GM21576 (cell line): ENCODE data around the gene MYRIP.

ENCODE experiments used
- ATAC-seq: cut with Tn5 transposase; IDR thresholded peaks from one replicate; pipeline ENCODE4 v1.9.1; 2021; ENCODE audit warnings: mild to moderate bottlenecking, moderate library complexity; ENCODE audit not compliant: unreplicated experiment

Gene MYRIP

GRCh38 chr3:39961230-39961629 is 151.8 kb downstream of the MYRIP start:
- ATAC-seq = no peak

DNA sequence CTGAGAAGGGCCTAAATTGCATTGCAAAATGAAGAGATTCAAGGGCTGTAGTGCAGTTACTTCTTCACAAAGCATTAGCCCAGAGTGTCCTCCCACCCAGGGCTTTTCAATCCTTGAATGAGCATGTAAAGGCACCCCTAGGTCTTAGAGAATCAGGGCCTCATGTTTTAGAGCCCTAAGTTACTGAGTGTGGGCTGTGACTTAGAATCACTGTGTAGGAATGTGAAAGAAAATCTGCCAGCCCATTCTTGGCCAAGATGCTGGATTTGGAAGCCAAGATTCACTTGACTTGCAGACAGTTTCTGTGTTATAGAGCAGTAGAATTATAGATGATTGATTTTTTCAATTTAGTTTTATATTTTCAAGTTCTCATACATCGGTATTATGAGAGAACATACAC is 153.2 kb downstream of the MYRIP start:
- ATAC-seq = no peak

DNA sequence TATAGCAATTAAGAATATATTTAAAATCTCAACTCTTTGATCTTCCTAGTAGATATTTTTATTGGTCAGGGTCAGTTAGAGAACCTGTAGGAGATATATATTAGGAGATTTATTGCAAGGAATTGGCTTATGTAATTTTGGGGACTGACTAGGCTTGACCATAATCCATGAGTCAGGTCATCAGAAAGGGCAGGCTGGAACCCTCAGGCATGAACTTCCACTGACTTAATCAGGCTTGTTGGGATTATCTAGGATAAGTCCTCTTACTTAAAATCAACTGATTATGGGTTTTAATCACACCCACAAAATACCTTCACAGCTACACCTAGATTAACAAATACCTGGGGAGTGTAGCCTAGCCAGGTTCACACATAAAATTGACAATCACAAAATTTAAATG is 156.1 kb downstream of the MYRIP start:
- ATAC-seq = no peak

DNA sequence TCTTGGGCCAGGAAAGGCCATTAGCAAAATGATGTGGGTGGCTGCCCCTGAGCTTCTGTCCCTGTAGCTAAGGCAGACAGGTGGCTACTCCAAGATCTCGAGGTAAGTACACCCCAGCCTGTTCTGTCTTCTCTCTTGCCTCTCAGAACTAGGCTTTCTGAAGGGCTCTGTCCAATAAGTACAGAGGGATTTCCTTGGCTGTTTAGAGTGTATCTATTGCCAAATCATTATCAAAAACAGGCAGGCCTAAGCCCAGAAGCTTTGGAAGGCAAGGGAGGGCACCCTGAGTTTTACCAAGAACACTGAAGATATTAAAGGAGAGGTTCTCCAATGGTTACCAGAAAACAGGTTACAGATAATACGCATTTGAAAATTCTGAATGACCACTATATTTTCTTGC is 156.6 kb downstream of the MYRIP start:
- no peak for ATAC-seq

DNA sequence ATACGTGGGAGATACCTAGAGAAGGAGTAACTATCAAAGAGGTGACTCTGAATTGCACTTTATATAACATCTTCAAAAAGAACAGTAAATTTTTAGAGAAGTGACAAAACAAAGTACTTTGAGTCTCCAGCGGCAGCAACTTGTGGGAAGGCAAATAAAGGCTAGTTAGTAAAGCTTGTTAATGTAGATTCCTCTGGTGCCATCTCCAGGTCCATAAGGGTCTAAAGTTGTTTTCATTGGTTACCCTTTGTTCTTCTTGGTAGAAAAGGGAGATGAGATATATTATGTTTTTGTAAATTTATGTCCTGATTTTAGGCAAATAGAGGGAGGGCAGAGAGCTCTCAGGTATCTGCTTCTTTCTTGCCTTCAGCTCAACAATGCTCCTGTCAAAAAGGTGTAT is 161.6 kb downstream of the MYRIP start:
- no peak for ATAC-seq

GRCh38 chr3:39971559-39972031 is 162.2 kb downstream of the MYRIP start:
- ATAC-seq = no peak

- no peak for ATAC-seq
These were observed 163.1 kb downstream of the MYRIP start for GRCh38 chr3:39972508-39972907.

DNA sequence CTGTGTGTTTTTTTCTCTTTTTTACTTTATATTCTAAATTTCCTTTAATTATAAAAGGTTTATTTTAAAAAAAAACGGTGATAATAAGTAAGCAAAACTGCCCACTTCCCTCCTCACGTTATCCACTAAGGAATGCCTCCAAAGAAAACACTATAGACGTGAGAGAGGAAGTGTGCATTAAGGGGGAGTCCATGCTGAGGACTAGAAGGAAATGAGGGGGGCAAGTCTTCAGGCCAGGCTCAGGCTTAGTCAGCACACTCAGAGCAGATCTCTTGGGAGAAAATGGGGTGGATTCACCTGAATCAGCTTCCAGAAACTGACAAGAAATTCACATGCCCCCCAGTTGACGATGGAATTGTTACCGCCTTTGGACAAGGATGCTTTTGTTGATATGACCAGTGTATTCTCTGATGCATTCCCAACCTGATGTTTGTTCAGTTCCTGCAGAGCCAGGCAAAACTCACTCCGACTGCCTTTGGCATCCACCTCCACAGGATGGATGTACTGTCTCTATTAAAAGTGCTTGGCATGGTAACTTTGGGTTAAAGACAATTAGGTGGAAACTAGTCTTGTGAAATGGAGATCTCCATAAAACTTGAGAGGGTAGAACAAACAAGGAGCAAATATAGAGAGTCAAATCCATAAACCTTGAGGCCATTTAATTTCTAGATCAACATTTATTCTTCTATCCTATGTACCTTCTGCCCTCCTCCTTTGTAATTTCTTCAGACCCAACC is 167.8 kb downstream of the MYRIP start:
- ATAC-seq = no peak

DNA sequence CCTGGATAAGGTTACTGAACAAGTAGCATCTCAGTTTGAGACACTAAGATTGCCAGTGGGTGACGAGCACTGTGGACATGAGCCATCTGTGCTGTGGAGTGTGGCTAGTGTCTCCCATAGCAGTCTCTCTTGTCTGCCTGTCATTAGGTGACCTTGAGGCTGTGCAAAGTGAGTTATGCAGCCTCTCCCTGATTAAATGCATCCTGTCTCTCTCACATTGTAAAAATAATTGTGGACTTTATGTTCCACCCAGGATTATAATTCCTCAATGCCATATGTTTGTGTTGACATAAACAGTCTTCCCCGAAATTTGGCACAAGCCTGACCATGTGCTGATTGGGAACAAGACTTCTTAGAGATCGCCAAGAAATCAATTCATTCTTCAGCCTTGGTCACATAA is 168.9 kb downstream of the MYRIP start:
- ATAC-seq = no peak

GRCh38 chr3:39980058-39980457 is 170.6 kb downstream of the MYRIP start:
- no peak for ATAC-seq

DNA sequence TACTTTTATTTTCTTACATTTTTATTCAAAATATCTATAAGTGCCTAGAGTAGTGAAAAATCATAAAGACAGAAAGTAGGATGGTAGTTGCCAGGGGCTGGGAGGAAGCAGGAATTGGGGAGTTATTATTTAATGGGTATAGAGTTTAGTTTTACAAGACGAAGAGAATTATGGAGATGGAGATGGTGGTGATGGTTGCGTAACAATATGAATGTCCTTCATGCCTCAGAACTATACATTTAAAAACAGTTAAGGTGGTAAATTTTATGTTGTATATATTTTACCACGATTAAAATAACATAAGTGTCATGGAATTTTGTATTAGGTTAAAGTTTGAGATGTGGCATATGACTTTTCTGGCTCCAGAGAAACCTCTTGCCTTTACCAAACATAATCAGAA is 171.4 kb downstream of the MYRIP start:
- no peak for ATAC-seq

GRCh38 chr3:39981547-39982184 is 172.3 kb downstream of the MYRIP start:
- no peak for ATAC-seq

- no peak for ATAC-seq
These were observed 173.4 kb downstream of the MYRIP start for GRCh38 chr3:39982665-39983357.

GRCh38 chr3:39989746-39990145 is 180.3 kb downstream of the MYRIP start:
- ATAC-seq = no peak

DNA sequence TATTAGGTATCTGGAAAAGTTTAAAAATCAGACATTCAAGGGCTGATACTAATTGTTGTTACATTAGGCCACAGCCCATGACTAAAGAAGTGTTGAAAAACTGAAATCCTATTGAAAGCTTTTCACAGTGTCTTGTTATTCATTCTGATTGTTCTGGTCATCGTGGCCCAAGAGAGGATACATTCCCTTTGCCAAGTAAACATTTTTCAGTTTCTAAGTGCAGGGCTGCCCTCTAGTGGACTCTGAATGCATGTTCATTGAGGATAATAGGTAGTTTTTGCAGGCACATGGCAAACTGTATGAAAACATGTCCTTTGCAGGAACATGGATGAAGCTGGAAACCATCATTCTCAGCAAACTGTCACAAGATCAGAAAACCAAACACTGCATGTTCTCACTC is 181.1 kb downstream of the MYRIP start:
- ATAC-seq = peak; percentile 55

GRCh38 chr3:40008796-40009195 is 199.4 kb downstream of the MYRIP start:
- no peak for ATAC-seq

GRCh38 chr3:40009991-40010390 is 200.6 kb downstream of the MYRIP start:
- no peak for ATAC-seq

DNA sequence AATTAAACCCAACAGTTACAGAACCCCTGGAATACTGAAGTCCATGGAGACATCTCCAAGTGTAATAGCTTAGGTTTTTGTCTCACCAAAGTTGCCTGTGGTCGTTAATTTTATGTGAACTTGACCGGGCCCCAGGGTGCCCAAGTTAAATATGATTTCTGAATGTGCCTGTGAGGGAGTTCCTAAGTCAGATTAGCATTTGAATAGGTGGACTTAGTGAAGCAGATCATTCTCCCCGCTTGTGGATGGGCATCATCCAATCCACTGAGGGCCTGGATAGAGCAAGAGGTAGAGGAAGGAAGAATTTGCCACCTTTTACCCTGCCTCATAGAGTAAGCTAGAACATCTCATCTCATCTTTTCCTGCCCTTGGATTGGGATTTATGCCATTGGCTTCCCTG is 203.0 kb downstream of the MYRIP start:
- ATAC-seq = no peak

GRCh38 chr3:40016391-40016790 is 207.0 kb downstream of the MYRIP start:
- ATAC-seq = no peak

- ATAC-seq = no peak
These were observed 209.0 kb downstream of the MYRIP start for GRCh38 chr3:40018369-40018768.

DNA sequence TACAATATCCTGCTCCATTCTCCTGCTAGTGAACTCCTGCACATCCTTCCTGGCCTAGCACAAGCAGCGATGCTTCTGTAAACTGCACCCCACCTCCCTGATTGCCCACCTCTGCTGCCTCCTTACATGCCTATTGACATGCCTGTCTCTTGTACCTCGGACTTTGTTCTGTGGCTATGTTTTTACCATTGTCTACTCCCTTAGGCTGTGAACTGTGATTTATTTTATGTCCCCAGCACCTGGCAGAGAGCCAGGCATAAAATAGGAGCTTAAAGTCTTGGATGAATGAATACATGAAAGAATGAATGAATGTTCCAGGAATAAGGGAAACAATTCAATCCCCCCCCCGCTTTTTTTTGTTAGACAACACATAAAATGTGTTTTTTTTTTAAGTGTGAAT is 210.0 kb downstream of the MYRIP start:
- ATAC-seq = no peak

GRCh38 chr3:40020689-40021088 is 211.3 kb downstream of the MYRIP start:
- ATAC-seq = no peak
